Heart left ventricle (tissue), 13 donors: Measurements from ENCODE around the gene MAP7D1.

Source experiments
- CTCF ChIP-seq, 12 donors: fragments of 200-600 bp; sonication (generic) in 4 of 12; IDR thresholded peaks; one replicate each; pipeline versions ENCODE4 v1.5.0 to v1.8.0; 2018 to 2022; ENCODE audit warnings: antibody characterized with exemption in 12 of 12, mild to moderate bottlenecking in 5 of 12
- POLR2A ChIP-seq, 2 donors: fragments of 450-650 bp; IDR thresholded peaks; one replicate each; pipeline ENCODE4 v1.6.1; 2017; ENCODE audit warnings: antibody characterized with exemption in 2 of 2, mild to moderate bottlenecking in 2 of 2, moderate library complexity in 2 of 2
- donor health status: ischemic (EF 13 %, LVEDD 7.1; RV severe dilation, severe dysfunction).
- donor health status: DM: no; HTN: yes; CAD: no.
- donor health status: DM: no; HTN: no; CAD: no.
- donor health status: ischemic (EF 25% LVEDD 6.9; RV normal size, moderate dysfunction).
- donor health status: ischemic (EF 25% LVEDD 5.7; RV mildly dilated, moderate dysfunction).
- donor health status: ischemic (EF 35%, LVEDD 5.7; RV mildly dilated, moderate dysfunction).
- donor health status: nonischemic (EF 11% LVEDD 7.7; RV severe dilation, severe dysfunction).
- donor health status: DM: yes; HTN: yes; CAD: no.
- donor health status: PGD.
- donor health status: ischemic (EF 29% LVEDD 5.4; RV normal size, mild dysfunction).
- donor health status: nonischemic (EF 23%, LVEDD 6.1; RV moderate dilation, normal function).

- TF ChIP-seq CTCF (IDR thresholded peaks at IDR 0.05) (no peak), POLR2A (IDR thresholded peaks at IDR 0.05) (no peak)
Measured at GRCh38 chr1:36136535-36136934, 19.4 kb upstream of the MAP7D1 start.
